GM12873 (cell line): ENCODE results near the gene HMX2.

Experiments used
- TF ChIP-seq, protein P1 (sequence below): IDR thresholded peaks from 2 replicates; pipeline ENCODE4 v1.5.1; 2012; ENCODE audit warnings: low read depth, mild to moderate bottlenecking, moderate library complexity, low read length, control low read depth; ENCODE audit not compliant: insufficient read depth; ENCODE audit errors: missing control alignments

Gene HMX2

GRCh38 chr10:123154711-123155505 lies 7.0 kb downstream of the HMX2 start:
- TF ChIP-seq, protein P1, sequence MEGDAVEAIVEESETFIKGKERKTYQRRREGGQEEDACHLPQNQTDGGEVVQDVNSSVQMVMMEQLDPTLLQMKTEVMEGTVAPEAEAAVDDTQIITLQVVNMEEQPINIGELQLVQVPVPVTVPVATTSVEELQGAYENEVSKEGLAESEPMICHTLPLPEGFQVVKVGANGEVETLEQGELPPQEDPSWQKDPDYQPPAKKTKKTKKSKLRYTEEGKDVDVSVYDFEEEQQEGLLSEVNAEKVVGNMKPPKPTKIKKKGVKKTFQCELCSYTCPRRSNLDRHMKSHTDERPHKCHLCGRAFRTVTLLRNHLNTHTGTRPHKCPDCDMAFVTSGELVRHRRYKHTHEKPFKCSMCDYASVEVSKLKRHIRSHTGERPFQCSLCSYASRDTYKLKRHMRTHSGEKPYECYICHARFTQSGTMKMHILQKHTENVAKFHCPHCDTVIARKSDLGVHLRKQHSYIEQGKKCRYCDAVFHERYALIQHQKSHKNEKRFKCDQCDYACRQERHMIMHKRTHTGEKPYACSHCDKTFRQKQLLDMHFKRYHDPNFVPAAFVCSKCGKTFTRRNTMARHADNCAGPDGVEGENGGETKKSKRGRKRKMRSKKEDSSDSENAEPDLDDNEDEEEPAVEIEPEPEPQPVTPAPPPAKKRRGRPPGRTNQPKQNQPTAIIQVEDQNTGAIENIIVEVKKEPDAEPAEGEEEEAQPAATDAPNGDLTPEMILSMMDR = no peak

DNA sequence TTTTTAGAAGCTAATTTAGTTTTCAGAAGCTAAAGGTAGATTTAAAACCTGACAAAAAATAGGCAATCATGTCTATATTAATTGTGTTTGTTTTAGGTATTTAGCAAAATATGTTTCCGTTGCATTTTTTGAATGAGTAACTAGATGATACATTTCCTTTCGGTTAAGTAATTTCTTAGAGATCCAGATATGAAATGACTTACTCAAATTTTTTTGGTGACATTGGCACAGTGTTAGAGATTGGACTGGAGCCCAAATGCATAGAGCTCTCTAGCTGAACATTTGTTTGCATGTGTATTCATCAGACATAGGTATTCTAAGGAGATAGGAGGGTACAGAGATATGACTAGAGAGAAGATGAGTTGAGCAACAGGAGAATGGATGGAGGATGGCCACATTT lies 8.1 kb downstream of the HMX2 start:
- TF ChIP-seq, protein P1 = no peak

DNA sequence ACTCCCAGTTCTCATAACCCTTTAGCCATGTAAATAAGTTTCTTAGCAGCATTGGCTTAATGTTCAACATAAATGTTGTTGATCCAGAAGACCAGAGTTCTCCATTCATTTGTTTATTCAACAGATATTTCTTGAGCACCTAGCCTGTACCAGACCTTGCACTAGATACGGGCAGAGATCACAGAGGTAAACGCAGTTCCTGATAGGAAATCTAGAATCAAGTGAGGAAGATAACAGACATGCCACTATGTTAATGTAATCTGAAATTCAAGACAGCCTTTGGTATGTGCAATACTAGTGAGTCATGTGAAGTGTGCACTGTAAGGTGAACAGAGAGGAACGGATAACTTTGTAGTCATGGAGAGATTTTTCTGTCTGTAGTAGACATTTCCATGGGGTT lies 9.3 kb downstream of the HMX2 start:
- TF ChIP-seq, protein P1 = no peak

DNA sequence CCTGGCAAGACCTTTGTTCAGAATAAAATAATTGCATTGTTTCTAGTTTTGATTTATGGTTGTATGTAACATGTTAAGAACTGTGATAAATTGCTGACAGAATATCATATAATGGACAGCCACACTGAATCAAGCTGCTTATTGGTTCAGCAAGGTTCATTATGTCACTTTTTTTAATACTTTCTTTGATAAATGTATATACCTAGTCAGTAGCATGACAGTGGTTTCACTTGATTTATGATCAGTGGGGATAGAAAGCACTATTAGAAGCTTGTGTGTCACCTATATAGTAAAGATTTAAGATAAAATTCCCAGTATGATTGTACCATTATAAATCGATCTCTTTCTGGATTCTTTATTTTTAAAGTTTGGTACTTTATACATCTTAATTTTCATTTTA lies 10.7 kb downstream of the HMX2 start:
- TF ChIP-seq, protein P1 = no peak

- TF ChIP-seq, protein P1 = no peak
Observed at GRCh38 chr10:123160311-123160980, 12.5 kb downstream of the HMX2 start.

- TF ChIP-seq, protein P1 = no peak
Observed at GRCh38 chr10:123164319-123164718, 16.4 kb downstream of the HMX2 start.

- TF ChIP-seq, protein P1 = peak; percentile 19
Observed at GRCh38 chr10:123165445-123166072, 17.6 kb downstream of the HMX2 start.
